SKM-1 (cell line): ENCODE data around the gene ELP2.
"Not testable (repeated sequence)": the region's sequence is repeated elsewhere in the genome, so short reads cannot be mapped to it uniquely, and the experiment has no call there.

Source experiments
- DNase-seq: peaks from one replicate; lab custom pipeline; 2025; ENCODE audit not compliant: unreplicated experiment; lab: John Stamatoyannopoulos, UW

Gene ELP2

GRCh38 chr18:36157441-36157840 lies 27.7 kb downstream of the ELP2 start:
- no peak for DNase-seq

GRCh38 chr18:36158266-36158867 lies 28.7 kb downstream of the ELP2 start:
- no peak for DNase-seq

- no peak for DNase-seq
Observed at GRCh38 chr18:36160959-36161371, 31.3 kb downstream of the ELP2 start.

- DNase-seq, result no peak
Observed at GRCh38 chr18:36162981-36163380, 33.3 kb downstream of the ELP2 start.

- no peak for DNase-seq
Observed at GRCh38 chr18:36167692-36168218, 38.1 kb downstream of the ELP2 start.

- DNase-seq, result not testable (repeated sequence)
Observed at GRCh38 chr18:36168296-36168695, 38.6 kb downstream of the ELP2 start.

GRCh38 chr18:36169938-36170337 lies 40.2 kb downstream of the ELP2 start:
- no peak for DNase-seq

GRCh38 chr18:36175481-36175880 lies 45.8 kb downstream of the ELP2 start:
- no peak for DNase-seq

GRCh38 chr18:36176177-36176584 lies 46.5 kb downstream of the ELP2 start:
- DNase-seq, result no peak

- no peak for DNase-seq
Observed at GRCh38 chr18:36176711-36177110, 47.0 kb downstream of the ELP2 start.

GRCh38 chr18:36177913-36178312 lies 48.2 kb downstream of the ELP2 start:
- no peak for DNase-seq

GRCh38 chr18:36179562-36180355 lies 50.1 kb downstream of the ELP2 start:
- DNase-seq, result no peak

- DNase-seq, result no peak
Observed at GRCh38 chr18:36181441-36181840, 51.7 kb downstream of the ELP2 start.

- DNase-seq, result no peak
Observed at GRCh38 chr18:36181898-36182506, 52.3 kb downstream of the ELP2 start.

- no peak for DNase-seq
Observed at GRCh38 chr18:36183033-36183432, 53.3 kb downstream of the ELP2 start.

- DNase-seq, result no peak
Observed at GRCh38 chr18:36183987-36184386, 54.3 kb downstream of the ELP2 start.

GRCh38 chr18:36185157-36185556 lies 55.5 kb downstream of the ELP2 start:
- DNase-seq, result no peak

- no peak for DNase-seq
Observed at GRCh38 chr18:36185901-36186460, 56.3 kb downstream of the ELP2 start.

- DNase-seq, result no peak
Observed at GRCh38 chr18:36186461-36187192, 56.9 kb downstream of the ELP2 start.

- DNase-seq, result peak; percentile 7
Observed at GRCh38 chr18:36187193-36187825, 57.6 kb downstream of the ELP2 start, which contains the start of gene MOCOS. TSS of gene MOCOS (plus strand) at chr18:36187497. CDS start at chr18:36187540, 43 bp downstream.
